ENCODE results near the gene CDC73.

DNA sequence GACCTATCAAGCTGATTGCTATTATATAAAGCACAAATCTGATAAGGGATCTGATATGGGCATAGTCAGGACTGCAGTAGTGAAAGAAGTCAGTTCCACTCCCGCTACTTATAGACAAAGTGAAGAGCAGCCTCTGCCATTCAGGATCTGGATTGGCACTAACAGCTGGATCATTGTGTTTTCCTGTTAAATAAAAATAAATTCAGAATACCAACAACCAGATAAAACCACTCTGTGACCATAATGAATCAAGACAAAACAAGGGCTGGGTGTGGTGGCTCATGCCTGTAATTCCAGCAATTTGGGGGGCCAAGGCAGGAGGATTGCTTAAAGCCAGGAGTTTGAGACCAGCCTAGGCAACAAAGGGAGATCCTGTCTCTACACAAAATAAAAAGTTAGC, 11.6 kb upstream of the CDC73 start:
- no peak for TF ChIP-seq POLR2A (IDR thresholded peaks at IDR 0.05)
- TF ChIP-seq, protein P1, sequence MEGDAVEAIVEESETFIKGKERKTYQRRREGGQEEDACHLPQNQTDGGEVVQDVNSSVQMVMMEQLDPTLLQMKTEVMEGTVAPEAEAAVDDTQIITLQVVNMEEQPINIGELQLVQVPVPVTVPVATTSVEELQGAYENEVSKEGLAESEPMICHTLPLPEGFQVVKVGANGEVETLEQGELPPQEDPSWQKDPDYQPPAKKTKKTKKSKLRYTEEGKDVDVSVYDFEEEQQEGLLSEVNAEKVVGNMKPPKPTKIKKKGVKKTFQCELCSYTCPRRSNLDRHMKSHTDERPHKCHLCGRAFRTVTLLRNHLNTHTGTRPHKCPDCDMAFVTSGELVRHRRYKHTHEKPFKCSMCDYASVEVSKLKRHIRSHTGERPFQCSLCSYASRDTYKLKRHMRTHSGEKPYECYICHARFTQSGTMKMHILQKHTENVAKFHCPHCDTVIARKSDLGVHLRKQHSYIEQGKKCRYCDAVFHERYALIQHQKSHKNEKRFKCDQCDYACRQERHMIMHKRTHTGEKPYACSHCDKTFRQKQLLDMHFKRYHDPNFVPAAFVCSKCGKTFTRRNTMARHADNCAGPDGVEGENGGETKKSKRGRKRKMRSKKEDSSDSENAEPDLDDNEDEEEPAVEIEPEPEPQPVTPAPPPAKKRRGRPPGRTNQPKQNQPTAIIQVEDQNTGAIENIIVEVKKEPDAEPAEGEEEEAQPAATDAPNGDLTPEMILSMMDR (IDR thresholded peaks at IDR 0.05) = no peak
